HEK293T (cell line): ENCODE data around the gene SNCA.

Source experiments
- FOXA1 ChIP-seq: fragments of 450-650 bp; IDR thresholded peaks from 2 replicates; pipeline ENCODE4 v1.6.1; 2016; ENCODE audit warnings: mild to moderate bottlenecking
- L3MBTL2 ChIP-seq: fragments of 450-650 bp; conservative IDR thresholded peaks from 2 replicates; pipeline ENCODE4 v1.6.1; 2016; ENCODE audit warnings: mild to moderate bottlenecking

- TF ChIP-seq L3MBTL2 (no peak), FOXA1 (no peak)
Measured at GRCh38 chr4:89716893-89717292, 120.1 kb downstream of the SNCA start.
